H9 (cell line): Measurements from ENCODE around the gene CLMP. TPM values are rescaled to one million over a fixed set of nuclear protein-coding genes. Genes with fewer than 3 reads are reported as not detected.

Source experiments
- DNase-seq: peaks from one replicate; pipeline ENCODE4 v3.0.0-alpha.2; 2017
- H2AFZ ChIP-seq: one replicate; pipeline ENCODE4 v1.6.1; 2013; ENCODE audit warnings: mild to moderate bottlenecking, low read length, control low read depth, moderate library complexity
- H2AK5ac ChIP-seq: 2 replicates; pipeline ENCODE4 v1.6.1; 2013; ENCODE audit warnings: low read length, control low read depth, mixed read lengths; ENCODE audit not compliant: insufficient read length
- H2BK120ac ChIP-seq: one replicate; pipeline ENCODE4 v1.6.1; 2013; ENCODE audit warnings: low read depth, mild to moderate bottlenecking, low read length, control low read depth, inconsistent platforms; ENCODE audit not compliant: poor library complexity, severe bottlenecking
- H2BK12ac ChIP-seq: 2 replicates; pipeline ENCODE4 v1.6.1; 2013; ENCODE audit warnings: low read length, control low read depth, mixed read lengths, low read depth; ENCODE audit not compliant: insufficient read length
- H2BK15ac ChIP-seq: 2 replicates; pipeline ENCODE4 v1.6.1; 2013; ENCODE audit warnings: low read depth, low read length, control low read depth
- H2BK20ac ChIP-seq: one replicate; pipeline ENCODE4 v1.6.1; 2013; ENCODE audit warnings: low read depth, mild to moderate bottlenecking, low read length, control low read depth, inconsistent platforms; ENCODE audit not compliant: poor library complexity, severe bottlenecking
- H2BK5ac ChIP-seq: 2 replicates; pipeline ENCODE4 v1.6.1; 2013; ENCODE audit warnings: low read length, control low read depth, mixed read lengths; ENCODE audit not compliant: insufficient read length
- H3K14ac ChIP-seq: 2 replicates; pipeline ENCODE4 v1.6.1; 2013; ENCODE audit warnings: low read length, control low read depth; ENCODE audit not compliant: insufficient read depth
- H3K18ac ChIP-seq: 2 replicates; pipeline ENCODE4 v1.6.1; 2013; ENCODE audit warnings: low read depth, mild to moderate bottlenecking, mixed read lengths, low read length, control low read depth; ENCODE audit not compliant: insufficient read length
- H3K23ac ChIP-seq: 2 replicates; pipeline ENCODE4 v1.6.1; 2013; ENCODE audit warnings: low read length, control low read depth, mixed read lengths, low read depth; ENCODE audit not compliant: insufficient read length
- H3K23me2 ChIP-seq: 2 replicates; pipeline ENCODE4 v1.6.1; 2013; ENCODE audit warnings: low read depth, mild to moderate bottlenecking, mixed read lengths, low read length, control low read depth; ENCODE audit not compliant: insufficient read length, poor library complexity, severe bottlenecking
- H3K27ac ChIP-seq: 2 replicates; pipeline ENCODE4 v1.5.1; 2013; ENCODE audit warnings: low read length, control low read depth, mixed read lengths, low read depth; ENCODE audit not compliant: insufficient read length
- H3K27me3 ChIP-seq: 2 replicates; pipeline ENCODE4 v1.6.1; 2013; ENCODE audit warnings: low read length, control low read depth, inconsistent platforms; ENCODE audit not compliant: insufficient read depth
- H3K4ac ChIP-seq: 2 replicates; pipeline ENCODE4 v1.6.1; 2013; ENCODE audit warnings: low read depth, mild to moderate bottlenecking, control low read depth, inconsistent platforms, low read length, moderate library complexity
- H3K4me1 ChIP-seq: 2 replicates; pipeline ENCODE4 v1.6.1; 2013; ENCODE audit warnings: low read length, control low read depth, inconsistent platforms; ENCODE audit not compliant: insufficient read depth
- H3K4me2 ChIP-seq: 2 replicates; pipeline ENCODE4 v1.6.1; 2013; ENCODE audit warnings: low read length, control low read depth, mixed read lengths; ENCODE audit not compliant: insufficient read length, insufficient read depth
- H3K56ac ChIP-seq: 2 replicates; pipeline ENCODE4 v1.6.1; 2013; ENCODE audit warnings: low read depth, mild to moderate bottlenecking, mixed read lengths, low read length, control low read depth; ENCODE audit not compliant: insufficient read length
- H3K79me1 ChIP-seq: 2 replicates; pipeline ENCODE4 v1.6.1; 2013; ENCODE audit warnings: low read depth, mild to moderate bottlenecking, moderate library complexity, low read length, control low read depth, inconsistent platforms; ENCODE audit not compliant: insufficient read depth, poor library complexity, severe bottlenecking
- H3K79me2 ChIP-seq: 2 replicates; pipeline ENCODE4 v1.6.1; 2013; ENCODE audit warnings: low read length, control low read depth, inconsistent platforms; ENCODE audit not compliant: insufficient read depth
- H3K9ac ChIP-seq: 2 replicates; pipeline ENCODE4 v1.6.1; 2013; ENCODE audit warnings: low read length, control low read depth, mixed read lengths; ENCODE audit not compliant: insufficient read length; ENCODE audit errors: extremely low read depth
- H3K9me3 ChIP-seq: one replicate; pipeline ENCODE4 v1.6.1; 2013; ENCODE audit warnings: low read depth, low read length, inconsistent platforms; ENCODE audit not compliant: control insufficient read depth
- H3T11ph ChIP-seq: one replicate; pipeline ENCODE4 v1.6.1; 2013; ENCODE audit warnings: mild to moderate bottlenecking, low read length, control low read depth, inconsistent platforms
- H4K20me1 ChIP-seq: one replicate; pipeline ENCODE4 v1.6.1; 2013; ENCODE audit not compliant: control insufficient read depth, insufficient read length, insufficient read depth
- H4K5ac ChIP-seq: 2 replicates; pipeline ENCODE4 v1.6.1; 2013; ENCODE audit warnings: low read depth, mild to moderate bottlenecking, mixed read lengths, low read length, control low read depth; ENCODE audit not compliant: insufficient read length
- H4K8ac ChIP-seq: replicated peaks from 2 replicates; pipeline ENCODE4 v1.6.1; 2013; ENCODE audit warnings: low read length, control low read depth, mixed read lengths, low read depth; ENCODE audit not compliant: insufficient read length
- H4K91ac ChIP-seq: 2 replicates; pipeline ENCODE4 v1.6.1; 2013; ENCODE audit warnings: low read depth, mild to moderate bottlenecking, moderate library complexity, mixed read lengths, low read length, control low read depth; ENCODE audit not compliant: insufficient read length
- H3K27ac Mint-ChIP-seq, 3 experiments: 2 replicates in 2 of 3; 3 replicates in 1 of 3; pipeline ENCODE4 v1.8.0; 2020 to 2021; ENCODE audit warnings: mixed read lengths in 3 of 3, mild to moderate bottlenecking in 1 of 3, moderate library complexity in 1 of 3
- H3K27me3 Mint-ChIP-seq: 2 replicates; pipeline ENCODE4 v1.8.0; 2021; ENCODE audit warnings: low read depth, mild to moderate bottlenecking, moderate library complexity, mixed read lengths
- H3K36me3 Mint-ChIP-seq, 3 experiments: 2 replicates in 2 of 3; 3 replicates in 1 of 3; pipeline ENCODE4 v1.8.0; 2020 to 2021; ENCODE audit warnings: low read depth in 3 of 3, mixed read lengths in 3 of 3; ENCODE audit not compliant: insufficient read depth in 1 of 3
- H3K4me1 Mint-ChIP-seq, 2 experiments: 2 replicates each; pipeline ENCODE4 v1.8.0; 2020; ENCODE audit warnings: mixed read lengths in 2 of 2
- H3K4me3 Mint-ChIP-seq, 2 experiments: 2 replicates in 1 of 2; 3 replicates in 1 of 2; pipeline ENCODE4 v1.8.0; 2020 to 2021; ENCODE audit warnings: mild to moderate bottlenecking in 2 of 2, mixed read lengths in 2 of 2, moderate library complexity in 1 of 2
- H3K9me3 Mint-ChIP-seq, 2 experiments: 2 replicates in 1 of 2; 3 replicates in 1 of 2; pipeline ENCODE4 v1.8.0; 2020; ENCODE audit warnings: mild to moderate bottlenecking in 2 of 2, mixed read lengths in 2 of 2, moderate library complexity in 1 of 2
- CTCF ChIP-seq: fragments of 200-600 bp; sonication (generic); conservative IDR thresholded peaks from 3 replicates; pipeline ENCODE4 v1.8.0; 2021; ENCODE audit warnings: antibody characterized with exemption, mild to moderate bottlenecking
- WGBS: extraction: QIAGEN DNeasy Blood & Tissue Kit; methylation state at CpG from one replicate; pipeline ENCODE4 v1.1.7; 2013; ENCODE audit warnings: missing lambda C conversion rate, low lambda C conversion rate, mixed read lengths; ENCODE audit not compliant: insufficient read length; ENCODE audit errors: extremely low coverage; 5-methylcytosine and 5-hydroxymethylcytosine counted together
- total RNA-seq: library from RNA; stranded (reverse); gene quantifications from 2 replicates; pipeline ENCODE4 v1.2.1, GENCODE V29; 2021

CLMP gene
- total RNA-seq, 1 experiment from 2014 or later: 13.8 TPM

GRCh38 chr11:123073343-123074057, 121.5 kb downstream of the CLMP start:
- H3K23me2 ChIP-seq: no peaks in the 10 kb centered on the region
- Mint-ChIP-seq H3K4me3 (no peak overlapping the region), H3K27ac (peak overlapping the region in 2 of 3 experiments; percentile 42 to 67; a peak in 2 of 7 replicates), H3K9me3 (no peaks in the 10 kb centered on the region), H3K27me3 (no peaks in the 10 kb centered on the region), H3K4me1 (peaks cover 39 to 43% of the 10 kb centered on the region in 2 experiments), H3K36me3 (peaks cover 5 to 12% (median 7%) of the 10 kb centered on the region in 3 experiments; a peak in 6 of 7 replicates)
- no peak overlapping the region for H2AFZ ChIP-seq
- H3K79me2 ChIP-seq: no peaks in the 10 kb centered on the region
- no peak overlapping the region for H4K5ac ChIP-seq
- no peak overlapping the region for H3K23ac ChIP-seq
- no peak overlapping the region for H4K8ac ChIP-seq
- H4K20me1 ChIP-seq: no peaks in the 10 kb centered on the region
- H3K79me1 ChIP-seq: no peaks in the 10 kb centered on the region
- no peak overlapping the region for H2BK5ac ChIP-seq
- H3K9me3 ChIP-seq: no peaks in the 10 kb centered on the region
- no peak overlapping the region for H3K56ac ChIP-seq
- no peak overlapping the region for H4K91ac ChIP-seq
- no peak overlapping the region for H3K4me2 ChIP-seq
- no peak for TF ChIP-seq CTCF
- H3K27me3 ChIP-seq: no peaks in the 10 kb centered on the region
- no peak overlapping the region for H2BK120ac ChIP-seq
- H2BK20ac ChIP-seq: no peak overlapping the region
- no peak overlapping the region for H3K27ac ChIP-seq
- H2AK5ac ChIP-seq: no peak overlapping the region
- DNase-seq: no peak
- no peak overlapping the region for H3K18ac ChIP-seq
- no peak overlapping the region for H2BK15ac ChIP-seq
- no peak overlapping the region for H3K14ac ChIP-seq
- H3K9ac ChIP-seq: no peak overlapping the region
- H2BK12ac ChIP-seq: no peak overlapping the region
- H3T11ph ChIP-seq: no peak overlapping the region
- peaks cover 2% of the 10 kb centered on the region; the same call in 1 of the 2 replicates for H3K4me1 ChIP-seq
- WGBS: no CpG with 5 or more reads among the region's 14 CpGs
- H3K4ac ChIP-seq: no peak overlapping the region
